OCI-LY3 (cell line): ENCODE results near the gene MMS22L.

Experiments
- EZH2phosphoT487 ChIP-seq: fragments of 200-600 bp; shearing (Covaris generic); IDR thresholded peaks from 2 replicates; pipeline ENCODE4 v1.6.1; 2018; ENCODE audit warnings: antibody characterized with exemption, mixed run types, low read depth
- TF ChIP-seq, protein P1 (sequence below): fragments of 200-600, 300-600 bp; sonication (generic); IDR thresholded peaks from 2 replicates; pipeline ENCODE4 v1.5.1; 2014; ENCODE audit warnings: antibody characterized with exemption, low read length, low read depth

GRCh38 chr6:97154015-97154414, 129.0 kb downstream of the MMS22L start:
- TF ChIP-seq EZH2phosphoT487, result no peak
- TF ChIP-seq, protein P1, sequence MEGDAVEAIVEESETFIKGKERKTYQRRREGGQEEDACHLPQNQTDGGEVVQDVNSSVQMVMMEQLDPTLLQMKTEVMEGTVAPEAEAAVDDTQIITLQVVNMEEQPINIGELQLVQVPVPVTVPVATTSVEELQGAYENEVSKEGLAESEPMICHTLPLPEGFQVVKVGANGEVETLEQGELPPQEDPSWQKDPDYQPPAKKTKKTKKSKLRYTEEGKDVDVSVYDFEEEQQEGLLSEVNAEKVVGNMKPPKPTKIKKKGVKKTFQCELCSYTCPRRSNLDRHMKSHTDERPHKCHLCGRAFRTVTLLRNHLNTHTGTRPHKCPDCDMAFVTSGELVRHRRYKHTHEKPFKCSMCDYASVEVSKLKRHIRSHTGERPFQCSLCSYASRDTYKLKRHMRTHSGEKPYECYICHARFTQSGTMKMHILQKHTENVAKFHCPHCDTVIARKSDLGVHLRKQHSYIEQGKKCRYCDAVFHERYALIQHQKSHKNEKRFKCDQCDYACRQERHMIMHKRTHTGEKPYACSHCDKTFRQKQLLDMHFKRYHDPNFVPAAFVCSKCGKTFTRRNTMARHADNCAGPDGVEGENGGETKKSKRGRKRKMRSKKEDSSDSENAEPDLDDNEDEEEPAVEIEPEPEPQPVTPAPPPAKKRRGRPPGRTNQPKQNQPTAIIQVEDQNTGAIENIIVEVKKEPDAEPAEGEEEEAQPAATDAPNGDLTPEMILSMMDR, result no peak
